Erythroblast (primary cell): ENCODE results near the gene SLC25A26.

ENCODE experiments used
- GATA1 ChIP-seq: IDR thresholded peaks from 2 replicates; pipeline ENCODE4 v1.6.1; 2011; ENCODE audit warnings: low read depth, mild to moderate bottlenecking, control low read depth, low read length, moderate library complexity
- POLR2A ChIP-seq: IDR thresholded peaks from 2 replicates; pipeline ENCODE4 v1.6.1; 2011; ENCODE audit warnings: mild to moderate bottlenecking, low read length

DNA sequence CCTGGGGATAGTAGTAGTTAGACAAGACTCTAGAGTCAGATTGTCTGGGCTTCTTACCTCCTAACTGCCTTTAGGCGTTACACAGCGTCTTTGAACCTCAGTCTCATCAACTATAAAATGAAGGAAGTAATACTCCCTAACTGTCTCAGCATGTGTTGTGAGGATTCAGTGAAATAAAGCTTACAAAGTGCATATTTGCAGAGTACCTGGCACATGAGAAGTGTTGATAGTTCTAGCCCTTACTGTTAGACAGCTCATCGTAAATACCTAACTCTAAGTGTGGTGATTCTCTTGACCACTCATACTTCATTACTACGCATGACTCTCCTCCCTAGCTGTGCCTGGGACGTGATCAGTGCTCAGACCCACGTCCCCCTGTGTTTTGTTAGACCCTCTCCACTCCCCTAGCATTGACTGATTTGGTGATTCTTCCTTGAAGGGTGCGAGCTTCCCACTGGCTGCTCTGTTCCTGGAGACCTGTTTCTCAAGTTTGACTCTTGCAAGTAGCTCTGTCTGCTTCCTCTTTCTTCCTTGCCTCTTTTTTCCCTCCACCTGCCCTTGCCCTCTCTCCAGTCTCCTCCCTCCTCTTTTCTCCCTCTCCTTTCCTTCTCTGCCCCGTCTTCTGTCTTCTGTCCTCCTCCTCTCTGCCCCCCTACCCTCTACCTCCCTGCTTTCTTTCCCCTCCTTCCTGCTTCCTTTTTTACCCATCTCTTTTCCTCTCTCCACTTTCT is 124.2 kb downstream of the SLC25A26 start:
- no peak for TF ChIP-seq POLR2A
- no peak for TF ChIP-seq GATA1
